K562 (cell line): ENCODE measurements around the gene TP53BP2. TPM values are rescaled to one million over a fixed set of nuclear protein-coding genes. Genes with fewer than 3 reads are reported as not detected.

Source experiments
- FOXJ2 ChIP-seq: fragments of 200-800 bp; sonication (Bioruptor generic); IDR thresholded peaks from 2 replicates; pipeline ENCODE4 v1.6.1; 2016; ENCODE audit warnings: missing genetic modification characterization, missing compliant biosample characterization
- FOXK2 ChIP-seq, 2 experiments: fragments of 450-650 bp; IDR thresholded peaks in 1 of 2; conservative IDR thresholded peaks in 1 of 2; 2 replicates each; pipeline ENCODE4 v1.6.1; 2016; ENCODE audit warnings: low read depth in 2 of 2, mild to moderate bottlenecking in 1 of 2
- KDM1A ChIP-seq, 2 experiments: fragments of 450-650 bp; IDR thresholded peaks; 2 replicates each; pipeline ENCODE4 v1.6.1; 2016; ENCODE audit warnings: mild to moderate bottlenecking in 2 of 2
- MAZ ChIP-seq, 2 experiments: fragments of 450-650 bp in 1 of 2; sonication (generic) in 1 of 2; formaldehyde crosslinking; IDR thresholded peaks in 1 of 2; conservative IDR thresholded peaks in 1 of 2; 2 replicates each; pipeline versions ENCODE4 v1.4.0 to v1.5.0; 2020; ENCODE audit warnings: mild to moderate bottlenecking in 1 of 2, missing genetic modification reagents in 1 of 2
- PML ChIP-seq: IDR thresholded peaks from 2 replicates; pipeline ENCODE4 v1.6.1; 2012; ENCODE audit warnings: low read length, inconsistent platforms
- SP1 ChIP-seq: sonication (generic); formaldehyde crosslinking; IDR thresholded peaks from 2 replicates; pipeline ENCODE4 v1.8.1; 2022; ENCODE audit warnings: mild to moderate bottlenecking, missing genetic modification reagents
- TAL1 ChIP-seq: fragments of 450-650 bp; IDR thresholded peaks from 2 replicates; pipeline ENCODE4 v1.6.1; 2016; ENCODE audit warnings: mild to moderate bottlenecking
- TEAD1 ChIP-seq, 2 experiments: fragments of 450-650 bp in 1 of 2; sonication (generic) in 1 of 2; formaldehyde crosslinking; IDR thresholded peaks; 2 replicates each; pipeline versions ENCODE4 v1.4.0 to v1.8.0; 2020 to 2022; ENCODE audit warnings: mild to moderate bottlenecking in 2 of 2, missing genetic modification reagents in 1 of 2
- THRAP3 ChIP-seq: fragments of 450-650 bp; IDR thresholded peaks from 2 replicates; pipeline ENCODE4 v1.6.1; 2016; ENCODE audit warnings: mild to moderate bottlenecking, inconsistent platforms, borderline replicate concordance
- XRCC3 ChIP-seq: fragments of 450-650 bp; IDR thresholded peaks from 2 replicates; pipeline ENCODE4 v1.6.1; 2017; ENCODE audit warnings: mild to moderate bottlenecking, moderate library complexity
- ZBTB7A ChIP-seq: IDR thresholded peaks from 2 replicates; pipeline ENCODE4 v1.6.1; 2011; ENCODE audit warnings: low read depth, mild to moderate bottlenecking, low read length, moderate library complexity, borderline replicate concordance; ENCODE audit not compliant: control insufficient read depth
- ZNF277 ChIP-seq: fragments of 250-450 bp; sonication (Bioruptor Pico); IDR thresholded peaks from 2 replicates; pipeline ENCODE4 v1.8.0; 2022; ENCODE audit warnings: inconsistent platforms, mild to moderate bottlenecking, moderate library complexity, borderline replicate concordance
- ZNF407 ChIP-seq: fragments of 450-650 bp; IDR thresholded peaks from 2 replicates; pipeline ENCODE4 v1.6.1; 2016; ENCODE audit warnings: low read depth
- ZNF449 ChIP-seq: fragments of 250-450 bp; sonication (Bioruptor Pico); IDR thresholded peaks from 2 replicates; pipeline ENCODE4 v1.8.0; 2022; ENCODE audit warnings: moderate library complexity, mild to moderate bottlenecking, inconsistent platforms
- polyA plus RNA-seq, 8 experiments: library from polyadenylated mRNA; depleted of rRNA in 4 of 8; stranded (reverse) in 5 of 8; unstranded in 3 of 8; fragments of >200 nt; fragmentation: Nextera tagmentation in 2 of 8; fragmentation: Illumina TruSeq in 1 of 8; extraction: Ambion mirVana in 2 of 8; extraction: Trizol in 1 of 8; gene quantifications; 2 replicates each; pipeline versions ENCODE4 v1.2.1 to v1.2.3, GENCODE V29; 2011 to 2014; ENCODE audit warnings: inconsistent platforms in 1 of 8, missing spikeins in 1 of 8
- total RNA-seq, 7 experiments: library from RNA; depleted of rRNA in 6 of 7; stranded (reverse); fragments of >200 nt in 6 of 7; fragmentation: Illumina TruSeq in 2 of 7; extraction: Trizol in 2 of 7; gene quantifications; 2 replicates each; pipeline versions ENCODE4 v1.2.1 to v1.2.3, GENCODE V29; 2011 to 2021; ENCODE audit warnings: low replicate concordance in 1 of 7

The TP53BP2 gene
- total and polyA plus RNA-seq, 9 of the 15 experiments (the other 6 are each of a cell fraction or from before 2014, with no cell fraction given) = 17.0 to 69.6 (median 40.1) TPM

GRCh38 chr1:223771814-223772770 is 73.7 kb downstream of the TP53BP2 start (continued):
- TF ChIP-seq KDM1A (IDR thresholded peaks at IDR 0.05) = peak; percentile 73 to 80
- TF ChIP-seq TEAD1 (CRISPR knock-in tag; IDR thresholded peaks at IDR 0.05) = peak; percentile 8 to 88; a peak in 3 of 4 replicates
- no peak for TF ChIP-seq ZNF277 (CRISPR knock-in tag)
- TF ChIP-seq PML = peak; percentile 84
- TF ChIP-seq ZNF407 = no peak; the same call in 1 of the 2 replicates
- peak; percentile 20; the same call in 1 of the 2 replicates for TF ChIP-seq THRAP3
- peak; percentile 44; the same call in 1 of the 2 replicates for TF ChIP-seq FOXJ2 (tag)
- peak; percentile 78 for TF ChIP-seq TAL1
- peak; percentile 76; the same call in 1 of the 2 replicates for TF ChIP-seq ZBTB7A
- TF ChIP-seq SP1 (CRISPR knock-in tag) = peak; percentile 82
- 0 out of 2 replicates have a peak, but pooled peaks have one; percentile 10 for TF ChIP-seq ZNF449
- peak; percentile 18 to 55; a peak in 3 of 4 replicates for TF ChIP-seq FOXK2 (conservative IDR thresholded peaks at IDR 0.05 in 1 of 2, IDR thresholded peaks at IDR 0.05 in 1 of 2; ENCODE audit: low read depth in 2 of 2)
- TF ChIP-seq MAZ (CRISPR knock-in tag; conservative IDR thresholded peaks at IDR 0.05 in 1 of 2, IDR thresholded peaks at IDR 0.05 in 1 of 2) = peak; percentile 70 to 89
- TF ChIP-seq XRCC3 = 0 out of 2 replicates have a peak, but pooled peaks have one; percentile 51
